HCT116 (cell line): ENCODE results near the gene KLK13. TPM values are rescaled to one million over a fixed set of nuclear protein-coding genes. Genes with fewer than 3 reads are reported as not detected.

ENCODE experiments used
- ATAC-seq: fragments of 200-7000 bp; cut with Tn5 transposase; 2 replicates; pipeline ENCODE4 v1.9.1; 2020; ENCODE audit warnings: mild to moderate bottlenecking, moderate library complexity
- BruUV-seq: library from RNA; stranded (reverse); fragments of 400-500 nt; replicated peaks from 2 replicates; lab custom pipeline; 2021; lab: Mats Ljungman, UMichigan
- CTCF ChIA-PET: fragments of 300-600 bp; sonication (Branson Sonifier 250); formaldehyde crosslinking; loops from one replicate; lab custom pipeline; 2021; ENCODE audit warnings: antibody characterized with exemption; lab: Charles Lee
- POLR2A ChIA-PET: fragments of 300-600, 350-600 bp; sonication (Branson Sonifier 250); formaldehyde crosslinking; loops from one replicate; lab custom pipeline; 2021; ENCODE audit warnings: antibody characterized with exemption; lab: Charles Lee
- RAD21 ChIA-PET, 2 experiments: fragments of 300-600 bp; sonication (Branson Sonifier 250); formaldehyde crosslinking; loops; one replicate each; lab custom pipeline; 2023; ENCODE audit warnings: low total read pairs in 2 of 2; ENCODE audit not compliant: uncharacterized antibody in 2 of 2, unreplicated experiment in 2 of 2, low non-redundant PET in 1 of 2; lab: Charles Lee
- DNase-seq: peaks from one replicate; pipeline ENCODE4 v3.0.0-alpha.2; 2010; ENCODE audit warnings: low read depth, low spot score
- H2AFZ ChIP-seq: fragments of 200-600 bp; shearing (Covaris generic), sonication (generic); 2 replicates; pipeline ENCODE4 v1.6.1; 2017; ENCODE audit warnings: low read depth, mixed run types, mixed read lengths, antibody characterized with exemption, low read length; ENCODE audit not compliant: poor library complexity, severe bottlenecking
- H3K27ac ChIP-seq: 2 replicates; pipeline ENCODE4 v1.5.1; 2012; ENCODE audit warnings: low read depth, low read length
- H3K27me3 ChIP-seq: fragments of 200-600 bp; sonication (generic); 2 replicates; pipeline ENCODE4 v1.6.1; 2016; ENCODE audit warnings: mixed run types, low read length, mixed read lengths; ENCODE audit not compliant: insufficient read depth
- H3K36me3 ChIP-seq, 2 experiments: fragments of 200-500 bp in 1 of 2; fragments of 200-600 bp in 1 of 2; sonication (Bioruptor generic) in 1 of 2; sonication (generic) in 1 of 2; 2 replicates each; pipeline versions ENCODE4 v1.5.1 to v1.6.1; 2014 to 2016; ENCODE audit warnings: low read length in 2 of 2, inconsistent platforms in 1 of 2, mixed read lengths in 1 of 2, mixed run types in 1 of 2; ENCODE audit not compliant: insufficient read depth in 2 of 2, control insufficient read depth in 1 of 2
- H3K4me1 ChIP-seq, 2 experiments: fragments of 200-600 bp in 1 of 2; sonication (generic) in 1 of 2; 2 replicates each; pipeline versions ENCODE4 v1.5.1 to v1.6.1; 2012 to 2017; ENCODE audit warnings: low read length in 2 of 2, inconsistent platforms in 1 of 2, mild to moderate bottlenecking in 1 of 2, mixed read lengths in 1 of 2, mixed run types in 1 of 2, moderate library complexity in 1 of 2; ENCODE audit not compliant: insufficient read depth in 2 of 2, control insufficient read depth in 1 of 2
- H3K4me2 ChIP-seq: fragments of 200-600 bp; sonication (generic); 2 replicates; pipeline ENCODE4 v1.6.1; 2017; ENCODE audit warnings: mixed run types, low read length, mixed read lengths
- H3K4me3 ChIP-seq, 2 experiments: fragments of 200-600 bp in 1 of 2; sonication (generic) in 1 of 2; replicated peaks in 1 of 2; 2 replicates each; pipeline ENCODE4 v1.5.1; 2011 to 2016; ENCODE audit warnings: low read length in 2 of 2, control low read depth in 1 of 2, low read depth in 1 of 2, mild to moderate bottlenecking in 1 of 2, mixed read lengths in 1 of 2, mixed run types in 1 of 2
- H3K79me2 ChIP-seq: fragments of 200-600 bp; sonication (generic); 2 replicates; pipeline ENCODE4 v1.6.1; 2017; ENCODE audit warnings: mild to moderate bottlenecking, mixed run types, low read length, moderate library complexity, mixed read lengths; ENCODE audit not compliant: insufficient read depth
- H3K9ac ChIP-seq: fragments of 200-600 bp; sonication (generic); 2 replicates; pipeline ENCODE4 v1.6.1; 2016; ENCODE audit warnings: low read length, mixed read lengths
- H3K9me2 ChIP-seq: fragments of 200-600 bp; sonication (generic), shearing (Covaris generic); 2 replicates; pipeline ENCODE4 v1.6.1; 2017; ENCODE audit warnings: mixed run types, mild to moderate bottlenecking, moderate library complexity; ENCODE audit not compliant: insufficient read depth
- H3K9me3 ChIP-seq, 2 experiments: fragments of 200-500 bp in 1 of 2; fragments of 200-600 bp in 1 of 2; sonication (Bioruptor generic) in 1 of 2; sonication (generic) in 1 of 2; 2 replicates each; pipeline ENCODE4 v1.6.1; 2014 to 2017; ENCODE audit warnings: low read length in 2 of 2, mixed read lengths in 2 of 2, inconsistent platforms in 1 of 2, low read depth in 1 of 2, mild to moderate bottlenecking in 1 of 2, mixed run types in 1 of 2, moderate library complexity in 1 of 2; ENCODE audit not compliant: control insufficient read depth in 1 of 2, insufficient read depth in 1 of 2
- H4K20me1 ChIP-seq: fragments of 200-600 bp; sonication (generic), shearing (Covaris generic); 2 replicates; pipeline ENCODE4 v1.6.1; 2017; ENCODE audit warnings: mixed run types, mild to moderate bottlenecking, moderate library complexity; ENCODE audit not compliant: insufficient read depth
- CBX3 ChIP-seq: IDR thresholded peaks from 2 replicates; pipeline ENCODE4 v1.6.1; 2012; ENCODE audit warnings: low read depth
- CEBPB ChIP-seq: IDR thresholded peaks from 2 replicates; pipeline ENCODE4 v1.6.1; 2012; ENCODE audit warnings: low read depth
- EGR1 ChIP-seq: IDR thresholded peaks from 2 replicates; pipeline ENCODE4 v1.6.1; 2012; ENCODE audit warnings: low read depth
- ELF1 ChIP-seq: IDR thresholded peaks from 2 replicates; pipeline ENCODE4 v1.6.1; 2012; ENCODE audit warnings: low read depth, borderline replicate concordance
- EZH2 ChIP-seq: fragments of 200-600 bp; sonication (generic); IDR thresholded peaks from 2 replicates; pipeline ENCODE4 v1.6.1; 2017; ENCODE audit warnings: antibody characterized with exemption, mixed run types
- EZH2phosphoT487 ChIP-seq: fragments of 200-600 bp; IDR thresholded peaks from 2 replicates; pipeline ENCODE4 v1.6.1; 2018; ENCODE audit warnings: antibody characterized with exemption, borderline replicate concordance
- FOSL1 ChIP-seq: IDR thresholded peaks from 2 replicates; pipeline ENCODE4 v1.6.1; 2012; ENCODE audit warnings: low read depth
- POLR2AphosphoS5 ChIP-seq: IDR thresholded peaks from 2 replicates; pipeline ENCODE4 v1.6.1; 2011; ENCODE audit warnings: mild to moderate bottlenecking, low read depth, low read length, moderate library complexity
- RAD21 ChIP-seq: IDR thresholded peaks from 2 replicates; pipeline ENCODE4 v1.6.1; 2012; ENCODE audit warnings: low read depth, mild to moderate bottlenecking
- SP1 ChIP-seq: IDR thresholded peaks from 2 replicates; pipeline ENCODE4 v1.6.1; 2012; ENCODE audit warnings: low read depth
- SRF ChIP-seq: IDR thresholded peaks from 2 replicates; pipeline ENCODE4 v1.6.1; 2012; ENCODE audit warnings: low read depth
- YY1 ChIP-seq: IDR thresholded peaks from 2 replicates; pipeline ENCODE4 v1.6.1; 2011; ENCODE audit warnings: low read length, low read depth, moderate library complexity, mild to moderate bottlenecking; ENCODE audit not compliant: insufficient replicate concordance; ENCODE audit errors: extremely low read depth
- ZNF274 ChIP-seq: fragments of 200-500 bp; sonication (Bioruptor generic); IDR thresholded peaks from 2 replicates; pipeline ENCODE4 v1.6.1; 2014; ENCODE audit warnings: mild to moderate bottlenecking, low read depth, low read length, inconsistent platforms
- intact Hi-C: fragments of 100-400 bp; cut with micrococcal nuclease; formaldehyde crosslinking; loops from 2 replicates; pipeline ENCODE4 v1.10.0; 2022
- total RNA-seq: library from RNA; stranded (reverse); gene quantifications from one replicate; pipeline ENCODE4 v1.2.1, GENCODE V29; 2021; ENCODE audit not compliant: unreplicated experiment

Gene KLK13
- total RNA-seq, 1 experiment from 2014 or later, result 3.2 TPM

- Histone ChIP-seq H3K9me2 (no peaks in the 10 kb centered on the region), H3K27ac (no peak overlapping the region), H2AFZ (no peak overlapping the region), H3K9ac (no peak overlapping the region), H3K4me1 (peaks cover 0 to 6% of the 10 kb centered on the region in 2 experiments; a peak in 1 of 4 replicates), H3K4me3 (no peak overlapping the region), H3K27me3 (no peaks in the 10 kb centered on the region), H3K79me2 (peaks cover 7% of the 10 kb centered on the region; the same call in 1 of the 2 replicates), H3K36me3 (peaks cover 2 to 9% of the 10 kb centered on the region in 2 experiments; a peak in 1 of 4 replicates), H3K4me2 (no peak overlapping the region), H3K9me3 (no peaks in the 10 kb centered on the region), H4K20me1 (no peaks in the 10 kb centered on the region)
- ATAC-seq (no peak), DNase-seq (no peak)
- intact Hi-C loops, result loop anchor here (2.0 to 10.0 kb wide), 5 partner anchors 167 to 733 kb away; partner anchors contain the start of gene NAPSA
- no TSS peak for BruUV-seq
- ChIA-PET POLR2A (no interaction called here), CTCF (interaction anchor here (6.3 kb wide), 1 partner anchor 78 kb away, joined by 140 read pairs; the partner anchor contains the start of gene KLK10)
- no peak for TF ChIP-seq CEBPB
- no peak for TF ChIP-seq FOSL1
- no peak for TF ChIP-seq CBX3
- TF ChIP-seq ZNF274, result no peak
- no peak for TF ChIP-seq SRF
- TF ChIP-seq RAD21, result no peak
- TF ChIP-seq ELF1, result no peak
- TF ChIP-seq EZH2, result no peak
- TF ChIP-seq YY1, result no peak
- no peak for TF ChIP-seq SP1
- no peak for TF ChIP-seq POLR2AphosphoS5
- no peak for TF ChIP-seq EZH2phosphoT487
- no peak for TF ChIP-seq EGR1
- TF ChIP-seq, all 23 proteins: peak for 0
- RAD21 ChIA-PET, result no interaction called here
Observed at GRCh38 chr19:51097796-51098195, 32.9 kb upstream of the KLK13 start.
